HG03432 (cell line): Measurements from ENCODE around the gene DLG1.

Experiments
- ATAC-seq: cut with Tn5 transposase; IDR thresholded peaks from one replicate; pipeline ENCODE4 v1.9.1; 2021; ENCODE audit warnings: mild to moderate bottlenecking, moderate library complexity; ENCODE audit not compliant: unreplicated experiment

Gene DLG1

DNA sequence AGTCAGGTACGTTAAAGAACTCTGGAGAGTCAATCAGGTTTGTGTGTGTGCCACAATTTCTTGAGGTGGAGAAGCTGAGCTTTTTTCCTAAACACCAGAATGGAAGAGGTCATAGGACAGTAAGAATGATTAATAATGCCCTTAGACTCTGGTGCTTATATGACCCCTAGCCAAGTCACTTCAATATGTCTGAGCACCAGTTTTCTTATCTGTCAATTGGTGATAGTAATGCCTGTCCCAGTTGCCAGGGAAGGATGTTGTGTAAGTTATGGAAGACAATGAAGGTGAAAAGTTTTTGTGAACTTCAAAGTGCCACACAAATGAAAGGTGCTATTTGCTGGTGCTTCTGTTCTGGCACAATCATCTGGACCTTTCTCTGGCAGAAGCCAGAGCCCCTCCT lies 22.2 kb upstream of the DLG1 start:
- ATAC-seq = no peak

DNA sequence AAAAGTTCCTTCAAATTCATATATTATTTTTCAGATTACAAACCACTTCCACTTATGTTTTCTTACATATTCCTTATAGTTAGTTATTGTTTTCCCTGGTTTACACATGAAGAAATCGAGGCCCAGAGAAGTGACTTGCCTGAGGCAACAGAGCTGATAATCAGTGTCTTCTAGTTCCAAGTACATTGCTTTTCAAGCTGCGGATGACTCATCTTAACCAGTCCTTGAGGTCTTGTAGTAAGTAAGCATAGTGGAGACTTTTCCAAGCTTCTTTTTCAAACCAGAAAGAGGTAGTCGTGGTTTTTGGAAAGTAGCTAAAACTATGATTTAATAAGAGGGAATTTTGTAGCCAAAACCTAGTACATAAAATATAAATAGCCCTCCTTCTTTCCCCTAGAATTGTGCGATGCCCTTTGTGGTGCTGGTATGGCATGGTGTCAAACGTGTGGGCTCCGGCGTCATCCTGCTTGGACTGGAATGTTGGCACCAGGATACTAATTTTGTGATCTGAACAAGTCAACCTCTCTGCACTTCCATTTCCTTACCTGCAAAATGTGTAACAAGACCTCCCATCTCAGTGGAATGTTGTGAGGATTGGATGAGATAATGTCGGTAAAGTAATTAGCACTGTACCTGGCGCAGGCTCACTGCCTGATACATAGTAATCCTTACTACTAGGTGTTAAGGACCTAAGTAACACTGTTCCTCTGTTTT lies 19.0 kb upstream of the DLG1 start:
- no peak for ATAC-seq

DNA sequence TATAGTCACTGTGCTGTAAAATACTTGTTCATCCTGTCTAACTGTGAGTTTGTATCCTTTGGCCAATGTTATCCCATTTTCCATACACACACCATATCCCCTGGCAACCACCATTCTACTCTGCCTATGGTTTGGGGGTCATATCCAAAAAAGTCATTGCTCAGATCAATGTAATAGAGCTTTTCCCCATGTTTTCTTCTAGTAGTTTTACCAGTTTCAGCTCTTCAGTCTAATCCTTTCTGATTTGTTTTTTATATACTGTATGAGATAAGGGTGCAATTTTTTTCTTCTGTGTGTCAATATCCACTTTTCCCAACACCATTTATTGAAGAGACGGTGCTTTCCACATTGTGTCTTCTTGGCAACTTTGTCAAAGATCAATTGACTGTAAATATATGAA lies 14.0 kb upstream of the DLG1 start:
- no peak for ATAC-seq

DNA sequence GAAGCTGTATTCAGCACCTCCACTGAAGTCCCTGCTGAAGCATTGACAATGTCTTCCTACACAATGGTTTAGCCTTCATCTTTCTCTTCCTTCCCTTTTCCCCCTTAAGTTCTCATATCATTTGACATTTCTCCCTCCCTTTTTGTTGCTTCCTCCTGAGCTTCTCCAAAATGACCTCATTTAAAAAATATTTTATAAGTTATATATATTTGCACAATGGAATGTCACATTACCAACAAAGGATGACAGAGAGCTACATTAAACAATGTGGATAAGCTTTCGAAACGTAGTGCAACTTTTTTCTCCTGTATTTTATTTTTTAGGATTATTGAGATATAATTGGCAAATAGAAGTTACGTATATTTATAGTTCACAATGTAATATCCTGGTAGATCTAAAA lies 13.2 kb upstream of the DLG1 start:
- ATAC-seq = no peak

DNA sequence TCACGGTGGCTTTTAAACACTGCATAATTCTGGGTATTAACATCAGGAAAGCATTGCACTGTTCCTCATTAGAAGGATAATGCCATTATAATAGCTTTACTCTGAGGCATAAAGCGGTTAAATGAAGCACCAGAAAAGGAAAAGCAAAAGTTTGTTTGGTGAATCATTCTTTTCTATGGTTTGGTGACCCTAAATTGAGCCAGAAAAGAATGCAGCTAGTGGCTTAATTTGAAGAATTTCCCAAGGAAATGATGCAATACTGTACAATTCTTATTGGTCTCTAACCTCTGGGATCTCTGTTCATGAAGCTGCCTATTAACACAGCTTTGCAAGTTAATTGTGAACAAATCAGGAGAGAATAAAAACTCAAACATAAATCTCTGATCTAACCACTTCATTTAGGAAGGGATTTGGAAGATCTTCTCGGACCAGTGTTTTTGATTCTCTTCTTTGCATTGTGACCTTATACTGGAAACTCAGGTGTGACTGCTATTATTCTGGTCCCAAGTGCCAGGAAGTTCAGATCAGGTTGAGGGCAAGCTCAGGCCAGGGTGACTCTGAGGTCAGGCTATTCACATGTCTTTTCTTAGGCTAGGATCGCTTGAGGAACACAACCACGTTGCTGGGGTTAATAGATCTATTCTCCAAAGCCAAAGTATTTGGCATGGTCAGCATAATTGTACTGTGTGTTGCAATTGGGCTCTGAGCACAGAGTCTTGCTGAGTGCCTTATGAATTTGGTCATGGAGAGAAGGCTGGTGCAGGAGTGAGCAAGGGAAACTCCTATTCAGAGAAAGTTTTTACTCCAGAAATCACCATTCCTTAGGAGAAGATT lies 11.3 kb upstream of the DLG1 start:
- no peak for ATAC-seq

DNA sequence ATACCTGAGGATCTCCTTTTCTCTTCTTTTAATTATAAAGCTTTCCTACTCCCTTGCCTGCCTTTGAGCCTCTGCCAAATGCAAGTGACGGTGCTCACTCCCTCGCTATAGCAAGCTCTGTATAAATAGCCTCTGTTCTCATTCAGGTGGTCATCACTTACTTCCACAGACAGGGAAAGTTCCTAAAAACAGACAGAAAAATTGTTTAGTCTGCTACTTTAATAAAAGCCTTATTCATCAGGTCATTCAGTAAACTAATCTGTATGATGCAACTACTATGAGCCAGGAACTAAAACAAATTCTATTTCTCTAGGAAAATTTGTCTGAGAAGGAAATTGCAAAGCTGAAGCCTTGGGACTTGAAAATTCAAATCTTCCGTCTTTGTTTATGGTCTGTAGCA lies 10.2 kb upstream of the DLG1 start:
- ATAC-seq = no peak

DNA sequence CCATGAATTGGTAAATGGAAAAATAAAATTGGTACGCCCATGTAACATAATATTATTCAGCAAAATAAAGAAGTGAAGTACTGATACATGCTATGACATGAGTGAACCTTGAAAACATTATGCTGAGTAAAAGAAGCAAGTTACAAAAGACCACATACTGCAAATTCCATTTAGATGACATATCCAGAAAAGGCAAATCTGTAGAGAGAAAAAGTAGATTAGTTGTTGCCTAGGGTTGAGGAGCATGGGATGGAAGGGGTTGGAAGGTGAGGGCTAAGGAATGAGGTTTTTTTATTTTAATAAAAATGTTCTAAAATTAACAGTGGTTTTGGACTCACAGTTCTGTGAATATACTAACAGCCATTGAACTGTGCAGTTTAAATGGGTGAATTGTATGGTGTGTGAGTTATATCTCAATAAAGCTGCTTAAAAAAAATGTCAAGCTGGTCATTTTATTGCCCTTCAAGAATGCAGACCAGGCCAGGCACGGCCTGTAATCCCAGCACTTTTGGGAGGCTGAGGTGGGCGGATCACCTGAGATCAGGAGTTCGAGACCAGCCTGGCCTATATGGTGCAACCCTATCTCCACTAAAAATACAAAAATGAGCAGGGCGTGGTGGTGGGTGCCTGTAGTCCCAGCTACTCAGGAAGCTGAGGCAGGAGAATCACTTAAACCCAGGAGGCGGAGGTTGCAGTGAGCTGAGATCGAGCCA lies 8.1 kb upstream of the DLG1 start:
- no peak for ATAC-seq

DNA sequence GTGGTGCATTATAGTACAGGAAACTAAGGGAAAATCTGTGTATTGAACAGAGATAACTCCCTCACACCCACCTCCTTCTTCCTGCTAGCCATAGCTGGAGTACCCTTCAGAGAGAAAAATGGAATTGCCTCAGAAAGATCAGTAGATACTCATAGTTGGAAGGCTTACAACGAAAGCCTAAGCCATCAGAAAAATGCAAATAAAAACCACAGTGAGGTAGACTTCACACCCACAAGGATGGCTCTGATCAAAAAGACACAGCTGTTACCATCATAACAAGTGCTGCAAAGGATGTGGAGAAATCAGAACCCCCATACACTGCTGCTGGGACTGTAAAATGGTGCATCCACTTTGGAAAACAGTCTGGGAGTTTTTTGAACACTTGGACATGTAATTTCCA lies 7.4 kb upstream of the DLG1 start:
- peak; percentile 92 for ATAC-seq

DNA sequence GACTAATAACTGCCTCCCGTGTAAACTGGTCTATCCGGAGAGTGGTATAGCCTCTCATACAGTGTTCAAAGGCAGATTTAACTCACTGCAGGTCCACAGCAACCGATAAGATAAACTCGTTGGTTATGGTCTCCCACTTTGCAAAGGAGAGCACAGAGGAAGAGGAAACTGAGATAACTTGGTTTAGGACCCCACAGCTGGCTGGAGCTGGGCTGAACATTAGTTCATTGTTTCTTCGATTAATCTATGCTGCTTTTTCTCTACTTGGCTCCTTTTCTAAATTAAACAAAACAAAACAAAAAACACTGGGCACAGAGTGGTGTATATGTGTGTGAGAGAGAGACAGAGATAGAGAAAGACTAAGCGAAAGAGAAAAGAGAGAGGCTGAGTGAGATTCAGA lies 5.0 kb upstream of the DLG1 start:
- ATAC-seq = no peak

DNA sequence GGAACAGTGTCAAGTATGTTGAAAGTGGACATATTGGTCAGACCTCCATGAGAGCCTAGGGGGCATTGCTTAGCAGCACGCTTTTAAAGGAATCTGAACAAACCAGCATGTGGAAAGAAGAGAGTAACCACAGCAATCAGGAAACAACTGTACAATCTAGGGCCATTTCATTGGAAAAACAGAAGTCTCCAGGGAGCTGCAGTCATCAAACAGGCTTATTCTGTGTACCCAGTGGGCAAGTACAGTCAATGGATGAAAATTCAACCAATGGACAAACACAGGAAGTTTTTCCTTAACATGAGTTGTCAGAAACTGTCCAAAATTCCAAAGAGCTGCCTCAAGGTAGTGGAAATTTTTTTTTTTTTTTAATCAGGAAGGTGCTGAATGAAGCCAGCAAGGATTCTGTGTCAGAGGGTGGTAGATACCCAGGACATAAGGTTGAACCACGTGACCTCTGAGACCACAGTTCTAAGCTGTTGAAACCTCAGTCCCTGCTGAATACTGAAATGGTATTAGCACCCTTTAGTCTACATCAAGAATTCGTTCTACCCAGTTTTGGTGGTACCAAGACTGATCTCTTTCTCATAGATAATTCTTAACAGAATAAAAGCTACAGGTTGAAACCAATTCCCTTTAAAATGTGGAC lies 4.4 kb upstream of the DLG1 start:
- no peak for ATAC-seq

DNA sequence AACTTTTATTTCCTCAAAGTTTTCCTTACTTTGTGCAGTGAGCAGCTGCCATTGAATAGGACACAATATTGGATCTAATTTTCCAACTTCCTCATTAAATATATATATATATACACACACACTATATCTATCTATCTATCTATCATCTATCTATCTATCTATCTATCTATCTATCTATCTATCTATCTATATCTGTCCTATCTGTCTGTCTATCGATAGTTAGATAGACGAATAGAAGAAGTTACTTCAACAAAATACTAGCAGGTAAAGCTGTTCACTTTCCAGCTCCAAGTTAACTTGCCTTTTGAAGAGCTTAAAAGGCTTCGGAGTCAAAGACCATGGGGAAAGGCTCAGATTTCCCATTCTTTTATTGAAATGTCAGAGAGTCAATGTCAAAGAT lies 3.6 kb upstream of the DLG1 start:
- no peak for ATAC-seq

DNA sequence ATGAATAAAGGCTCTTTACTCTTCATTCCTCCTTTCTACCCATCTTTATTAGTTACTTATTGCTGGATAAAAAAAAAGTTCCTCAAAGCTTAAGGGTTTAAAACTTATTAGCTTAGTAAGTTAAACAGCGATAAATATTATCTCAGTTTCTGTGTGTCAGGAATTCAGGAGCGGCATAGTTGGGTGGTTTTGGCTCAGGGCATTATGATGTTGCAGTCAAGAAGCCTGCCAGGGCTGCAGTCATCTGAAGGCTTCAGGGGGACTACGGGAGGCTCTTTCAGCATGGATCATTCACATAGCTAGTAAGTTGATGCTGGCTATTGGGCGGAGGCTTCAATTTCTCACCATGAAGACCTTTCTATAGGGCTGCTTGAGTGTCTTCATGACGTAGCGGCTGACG lies 1.9 kb upstream of the DLG1 start:
- no peak for ATAC-seq

DNA sequence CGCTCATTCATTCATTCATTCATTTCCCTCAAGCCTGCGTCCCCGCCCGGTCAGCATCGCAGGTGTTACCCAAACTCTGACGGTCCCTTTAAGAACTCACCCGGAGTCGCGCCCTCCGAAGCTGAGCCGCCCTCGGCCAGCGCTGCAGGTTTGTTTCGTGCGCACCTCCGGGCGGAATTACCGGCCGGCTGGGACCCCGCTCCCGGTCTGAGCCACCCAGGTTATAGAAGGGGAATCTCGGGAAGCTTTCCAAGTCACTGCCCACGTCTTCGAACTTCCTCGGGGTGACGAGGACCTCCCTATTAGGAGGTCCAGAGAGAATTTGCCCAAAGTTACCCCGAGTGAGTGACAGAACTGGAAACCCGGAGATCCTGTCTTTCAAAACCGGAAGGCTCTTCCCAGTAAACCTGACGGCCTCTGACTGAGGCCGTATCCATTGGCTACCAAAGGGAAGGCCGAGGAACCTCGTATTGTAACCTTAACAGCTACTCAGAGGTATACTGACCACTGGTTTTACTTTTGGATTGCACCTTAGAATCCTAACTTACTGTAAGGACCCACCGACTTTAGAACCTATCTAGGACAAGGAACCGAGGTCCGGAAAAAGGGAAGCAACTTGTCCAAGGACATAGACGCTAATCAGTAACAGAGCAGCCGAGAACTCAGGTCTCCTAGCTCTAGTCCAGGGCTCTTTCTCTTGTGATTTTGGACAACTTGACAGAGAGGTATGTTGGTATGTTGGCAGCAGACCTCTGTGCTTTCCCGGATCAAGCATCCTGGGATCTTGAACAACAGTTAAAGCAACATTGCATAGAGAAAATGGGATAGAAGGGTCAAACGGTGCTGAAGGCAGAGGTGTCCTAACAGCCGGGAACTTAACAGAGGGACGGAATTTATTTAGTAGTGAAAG lies 788 bp upstream of the DLG1 start:
- ATAC-seq = no peak

DNA sequence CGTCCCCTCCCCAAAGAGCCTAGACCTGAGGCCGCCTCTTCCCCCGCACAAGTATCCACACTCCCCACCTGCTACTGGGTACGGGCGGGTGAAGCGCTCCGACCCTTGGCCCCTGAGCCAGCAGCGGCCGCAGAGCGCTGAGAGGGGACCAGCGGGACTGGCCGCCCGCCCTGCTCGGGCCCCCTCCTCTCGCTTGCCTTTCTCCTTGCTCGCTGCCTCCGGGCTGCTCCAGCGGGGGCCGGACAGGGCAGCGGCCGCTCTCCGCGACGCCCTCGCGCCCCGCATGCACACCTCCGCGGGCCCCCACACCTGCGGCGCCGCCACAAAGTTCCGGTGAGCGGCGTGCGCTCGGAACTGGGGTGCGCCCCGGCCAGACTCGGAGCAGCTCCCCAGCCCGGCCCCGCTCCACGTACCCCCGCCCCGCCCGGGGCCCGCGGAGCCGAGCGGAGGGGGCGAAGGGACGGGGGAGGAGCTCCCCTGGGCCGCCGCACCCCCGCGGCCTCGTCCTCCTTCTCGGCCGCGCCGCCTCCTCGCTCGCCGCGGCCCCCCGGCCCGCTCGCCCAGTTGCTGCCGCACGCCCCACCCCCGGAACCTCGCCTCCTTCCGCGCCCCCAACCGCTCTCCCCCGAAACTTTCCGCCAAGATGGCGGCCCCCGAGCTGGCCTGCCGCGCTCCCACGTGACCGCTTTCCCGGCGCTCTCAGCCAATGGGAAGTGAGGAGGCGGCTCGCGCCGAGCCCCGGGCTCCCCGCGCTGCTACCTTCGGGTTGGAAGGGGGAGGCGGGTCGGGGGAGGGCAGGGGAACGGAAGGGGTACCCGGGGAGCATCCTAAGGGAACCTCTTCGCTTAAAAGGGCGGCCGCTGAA lies 704 bp downstream of the DLG1 start:
- peak; percentile 81 for ATAC-seq

DNA sequence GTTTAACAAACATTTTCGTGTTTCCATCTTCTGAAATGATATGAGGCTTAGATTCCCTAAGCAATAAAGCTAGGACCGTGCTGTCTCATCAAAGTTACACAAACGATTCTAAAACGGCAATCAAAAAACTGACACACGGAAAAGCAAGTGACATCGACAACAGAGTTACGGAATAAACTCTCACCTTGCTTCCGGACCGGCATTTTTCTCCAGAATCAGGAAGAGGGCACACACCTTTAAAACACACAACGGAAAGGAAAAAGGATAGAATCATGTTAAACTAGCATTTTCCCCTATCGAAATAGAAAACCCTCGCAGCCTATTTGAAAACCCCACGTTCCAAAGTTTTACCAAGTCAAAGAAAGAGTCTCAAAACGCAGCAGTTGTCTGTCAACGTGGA lies 1.4 kb downstream of the DLG1 start:
- no peak for ATAC-seq

DNA sequence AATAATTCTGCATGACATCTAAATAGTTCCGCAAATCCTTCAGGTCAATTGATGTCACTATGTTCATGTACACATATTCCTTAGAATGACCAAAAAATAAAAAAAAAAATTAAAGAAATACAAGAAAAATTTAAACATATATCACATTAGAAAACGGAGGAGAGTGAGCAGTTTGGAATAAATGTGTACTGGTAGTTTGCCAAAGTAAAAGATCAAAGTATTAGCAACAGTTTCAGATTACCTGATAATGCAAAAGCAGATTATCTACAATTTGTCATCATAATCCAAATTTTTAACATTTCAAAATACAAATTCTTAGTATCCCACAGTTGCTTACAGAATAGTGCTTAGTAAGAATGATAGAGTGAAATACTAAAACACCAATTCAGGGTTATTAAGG lies 1.9 kb downstream of the DLG1 start:
- no peak for ATAC-seq

DNA sequence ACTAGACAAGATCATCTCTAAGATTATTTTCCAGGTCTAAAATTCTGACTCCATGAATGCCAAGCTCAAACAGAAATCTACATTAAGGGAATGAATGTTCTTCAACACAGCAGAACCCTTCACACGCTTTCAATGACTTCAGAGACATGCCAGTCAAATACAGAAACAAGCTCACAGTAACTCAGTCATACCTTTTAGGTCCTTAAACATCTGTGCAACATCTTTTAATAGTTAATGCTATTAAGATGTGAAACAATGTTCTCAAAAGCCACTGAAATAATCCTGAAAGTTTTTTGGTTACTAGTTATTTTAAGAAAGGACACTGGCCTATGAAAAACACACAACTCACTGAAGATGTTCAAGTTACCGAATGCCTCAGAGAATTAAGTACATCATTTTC lies 2.5 kb downstream of the DLG1 start:
- ATAC-seq = no peak

DNA sequence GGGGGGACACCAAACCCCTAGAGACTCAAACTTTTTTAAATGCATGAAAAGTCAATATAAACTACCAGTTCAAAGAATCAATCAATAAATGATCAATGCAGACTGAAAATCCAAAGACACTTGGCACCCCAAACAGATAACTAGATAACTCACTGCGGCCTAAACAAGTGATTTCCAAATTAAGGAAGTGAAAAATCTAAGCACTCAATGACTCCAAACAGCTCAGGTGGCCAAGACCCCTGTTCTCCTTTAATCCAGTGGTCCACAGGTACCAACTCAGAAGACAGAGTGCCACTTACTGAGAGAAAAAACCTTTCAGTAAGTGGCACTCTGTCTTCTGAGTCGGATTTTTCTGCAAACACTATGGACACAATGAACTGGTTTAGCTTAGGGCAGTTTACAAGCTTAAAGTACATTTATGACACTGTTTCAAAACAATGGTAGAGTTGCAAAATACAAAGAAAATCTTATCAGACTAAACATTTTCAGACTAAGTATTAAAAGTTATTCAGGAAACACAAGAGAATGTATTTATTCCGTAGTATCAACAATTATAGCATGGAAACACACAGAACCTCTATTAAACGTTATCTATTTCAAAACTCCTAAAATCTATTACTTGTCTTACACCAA lies 4.7 kb downstream of the DLG1 start:
- no peak for ATAC-seq

DNA sequence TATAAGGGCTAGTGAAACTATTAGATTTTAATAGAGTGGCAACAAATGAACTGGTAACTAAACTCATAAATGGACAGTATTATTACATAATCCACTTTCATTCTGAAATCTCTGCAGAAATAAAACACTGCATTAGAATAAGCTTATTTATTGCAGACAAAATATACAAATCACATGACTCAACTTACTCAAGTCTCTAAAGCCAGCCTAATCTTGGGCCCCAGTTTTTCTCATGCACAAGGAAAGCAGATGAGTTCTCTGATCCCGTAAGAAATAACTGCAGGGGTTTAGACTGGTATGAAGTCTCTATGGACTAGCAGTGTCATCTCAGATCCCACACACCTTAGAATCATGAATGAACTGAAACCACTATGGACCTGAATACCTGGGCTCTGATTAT lies 5.8 kb downstream of the DLG1 start:
- ATAC-seq = no peak
